Smooth muscle cell (in vitro differentiated cells): ENCODE measurements around the gene HIVEP2. TPM values are rescaled to one million over a fixed set of nuclear protein-coding genes. Genes with fewer than 3 reads are reported as not detected.

Source experiments
- DNase-seq: peaks from one replicate; lab custom pipeline; 2025; ENCODE audit not compliant: unreplicated experiment; lab: John Stamatoyannopoulos, UW
- H2AFZ ChIP-seq: fragments of 200-600 bp; sonication (generic); 2 replicates; pipeline ENCODE4 v1.6.0; 2016; ENCODE audit warnings: antibody characterized with exemption, low read depth, mild to moderate bottlenecking
- H3F3A ChIP-seq: fragments of 200-600 bp; sonication (generic); 2 replicates; pipeline ENCODE4 v1.6.0; 2017; ENCODE audit warnings: antibody characterized with exemption, low read depth
- H3K27ac ChIP-seq: fragments of 200-600 bp; sonication (generic); 2 replicates; pipeline ENCODE4 v1.5.1; 2016; ENCODE audit warnings: low read depth, mild to moderate bottlenecking
- H3K27me3 ChIP-seq: fragments of 200-600 bp; sonication (generic); 2 replicates; pipeline ENCODE4 v1.6.1; 2016; ENCODE audit warnings: low read depth, mild to moderate bottlenecking
- H3K36me3 ChIP-seq: fragments of 200-600 bp; sonication (generic); 2 replicates; pipeline ENCODE4 v1.5.1; 2016; ENCODE audit warnings: low read depth
- H3K4me1 ChIP-seq: fragments of 200-600 bp; sonication (generic); 2 replicates; pipeline ENCODE4 v1.5.1; 2016; ENCODE audit warnings: low read depth
- H3K4me2 ChIP-seq: fragments of 200-600 bp; sonication (generic); 2 replicates; pipeline ENCODE4 v1.6.0; 2016; ENCODE audit warnings: mild to moderate bottlenecking
- H3K4me3 ChIP-seq: fragments of 200-600 bp; sonication (generic); 2 replicates; pipeline ENCODE4 v1.5.1; 2016; ENCODE audit warnings: mild to moderate bottlenecking
- H3K79me2 ChIP-seq: fragments of 200-600 bp; sonication (generic); 2 replicates; pipeline ENCODE4 v1.6.0; 2016; ENCODE audit warnings: low read depth, mild to moderate bottlenecking
- H3K9ac ChIP-seq: fragments of 200-600 bp; sonication (generic); 2 replicates; pipeline ENCODE4 v1.6.0; 2016; ENCODE audit warnings: low read depth
- H3K9me3 ChIP-seq: fragments of 200-600 bp; sonication (generic); replicated peaks from 2 replicates; pipeline ENCODE4 v1.5.1; 2016; ENCODE audit warnings: low read depth
- H4K20me1 ChIP-seq: fragments of 200-600 bp; sonication (generic); 2 replicates; pipeline ENCODE4 v1.6.0; 2016; ENCODE audit warnings: low read depth
- WGBS: methylation state at CpG from one replicate; pipeline ENCODE4 v1.1.7; 2016; ENCODE audit warnings: low lambda C conversion rate; 5-methylcytosine and 5-hydroxymethylcytosine counted together
- polyA plus RNA-seq: library from polyadenylated mRNA; unstranded; fragments of >200 nt; fragmentation: Nextera tagmentation; extraction: Ambion mirVana; gene quantifications from 2 replicates; pipeline ENCODE4 v1.2.1, GENCODE V29; 2016
- total RNA-seq: library from RNA; depleted of rRNA; stranded (reverse); fragments of >200 nt; gene quantifications from 2 replicates; pipeline ENCODE4 v1.2.3, GENCODE V29; 2014
- TF ChIP-seq, protein P1 (sequence below): fragments of 200-600 bp; sonication (generic); IDR thresholded peaks from 2 replicates; pipeline ENCODE4 v1.5.1; 2017; ENCODE audit warnings: borderline replicate concordance, mild to moderate bottlenecking, antibody characterized with exemption; ENCODE audit not compliant: insufficient read depth, poor library complexity, severe bottlenecking

Gene HIVEP2
- total and polyA plus RNA-seq, 2 experiments from 2014 or later = 3.2 to 12.5 TPM

DNA sequence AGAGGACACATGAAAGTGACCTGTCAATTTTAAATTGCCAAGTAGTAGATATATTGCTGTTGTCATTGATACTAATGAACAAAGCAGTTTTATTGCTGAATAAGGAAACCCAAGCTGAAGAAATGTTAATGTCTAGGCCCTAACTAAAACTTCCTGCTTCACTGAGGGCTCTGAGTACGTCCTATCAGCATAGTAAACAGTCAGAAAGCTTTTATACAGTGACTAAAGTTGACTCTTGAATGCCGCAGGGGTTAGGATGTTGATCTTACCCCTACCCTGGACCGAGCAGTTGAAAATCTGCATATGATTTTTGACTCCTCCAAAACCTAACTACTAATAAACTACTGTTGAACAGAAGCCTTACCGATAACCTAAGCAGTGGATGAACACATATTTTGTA is 149.0 kb downstream of the HIVEP2 start:
- H4K20me1 ChIP-seq = peaks cover 28% of the 10 kb centered on the region
- H3K4me3 ChIP-seq = no peak overlapping the region
- no peaks in the 10 kb centered on the region for H3K36me3 ChIP-seq
- H3F3A ChIP-seq = no peaks in the 10 kb centered on the region
- no peak overlapping the region for H3K27ac ChIP-seq
- H3K27me3 ChIP-seq = no peaks in the 10 kb centered on the region
- no peaks in the 10 kb centered on the region for H3K79me2 ChIP-seq
- 89% methylated on average over 4 of the region's 4 CpGs for WGBS
- H3K9me3 ChIP-seq = no peaks in the 10 kb centered on the region
- no peak overlapping the region for H3K9ac ChIP-seq
- no peak for DNase-seq
- H2AFZ ChIP-seq = no peak overlapping the region
- no peaks in the 10 kb centered on the region for H3K4me1 ChIP-seq
- TF ChIP-seq, protein P1, sequence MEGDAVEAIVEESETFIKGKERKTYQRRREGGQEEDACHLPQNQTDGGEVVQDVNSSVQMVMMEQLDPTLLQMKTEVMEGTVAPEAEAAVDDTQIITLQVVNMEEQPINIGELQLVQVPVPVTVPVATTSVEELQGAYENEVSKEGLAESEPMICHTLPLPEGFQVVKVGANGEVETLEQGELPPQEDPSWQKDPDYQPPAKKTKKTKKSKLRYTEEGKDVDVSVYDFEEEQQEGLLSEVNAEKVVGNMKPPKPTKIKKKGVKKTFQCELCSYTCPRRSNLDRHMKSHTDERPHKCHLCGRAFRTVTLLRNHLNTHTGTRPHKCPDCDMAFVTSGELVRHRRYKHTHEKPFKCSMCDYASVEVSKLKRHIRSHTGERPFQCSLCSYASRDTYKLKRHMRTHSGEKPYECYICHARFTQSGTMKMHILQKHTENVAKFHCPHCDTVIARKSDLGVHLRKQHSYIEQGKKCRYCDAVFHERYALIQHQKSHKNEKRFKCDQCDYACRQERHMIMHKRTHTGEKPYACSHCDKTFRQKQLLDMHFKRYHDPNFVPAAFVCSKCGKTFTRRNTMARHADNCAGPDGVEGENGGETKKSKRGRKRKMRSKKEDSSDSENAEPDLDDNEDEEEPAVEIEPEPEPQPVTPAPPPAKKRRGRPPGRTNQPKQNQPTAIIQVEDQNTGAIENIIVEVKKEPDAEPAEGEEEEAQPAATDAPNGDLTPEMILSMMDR = no peak
- no peak overlapping the region for H3K4me2 ChIP-seq

DNA sequence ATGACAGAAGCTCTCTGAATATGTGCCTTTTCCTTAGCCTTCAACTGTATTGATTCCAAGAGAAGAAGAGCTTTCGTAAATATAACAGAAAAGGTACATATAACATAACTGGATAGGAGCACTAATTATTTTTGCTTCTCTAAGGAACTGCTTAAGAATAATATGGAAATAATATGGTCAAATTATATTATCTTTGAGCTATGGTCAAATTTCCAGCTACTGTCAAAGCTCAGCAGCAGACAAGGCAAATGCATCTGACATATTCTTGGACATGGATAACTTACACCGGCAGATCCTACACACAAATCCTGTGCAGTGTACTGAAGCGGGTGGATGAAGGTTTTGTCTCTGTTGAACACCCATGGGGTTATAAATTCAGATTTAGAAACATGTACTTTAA is 150.6 kb downstream of the HIVEP2 start:
- Histone ChIP-seq H3K9me3 (no peaks in the 10 kb centered on the region), H3K4me2 (no peak overlapping the region), H3K9ac (no peak overlapping the region), H3K27me3 (no peaks in the 10 kb centered on the region), H4K20me1 (peaks cover 21% of the 10 kb centered on the region), H3K4me1 (no peaks in the 10 kb centered on the region), H3K36me3 (no peaks in the 10 kb centered on the region), H3K79me2 (no peaks in the 10 kb centered on the region), H3F3A (no peaks in the 10 kb centered on the region), H3K27ac (no peak overlapping the region), H3K4me3 (no peak overlapping the region), H2AFZ (no peak overlapping the region)
- 84% methylated on average over 3 of the region's 3 CpGs for WGBS
- no peak for DNase-seq
- TF ChIP-seq, protein P1 = no peak

DNA sequence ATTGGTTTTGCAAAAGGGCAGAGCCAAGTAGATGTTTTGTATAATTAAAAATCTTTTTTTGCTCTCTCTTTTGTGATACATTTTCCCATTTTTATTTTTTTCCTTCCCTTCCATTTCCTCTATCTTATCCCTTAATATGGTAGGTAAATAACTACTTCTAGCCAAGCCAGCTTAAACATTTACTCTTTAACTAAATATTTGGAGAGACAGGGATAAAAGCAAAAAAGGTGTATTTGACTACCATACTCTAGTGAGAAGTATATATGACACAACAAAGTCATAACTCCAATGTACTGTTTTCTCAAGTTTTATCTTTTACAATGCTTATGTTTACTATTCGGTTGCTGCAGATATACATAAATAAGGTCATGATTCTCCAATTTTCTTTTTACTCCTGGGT is 154.7 kb downstream of the HIVEP2 start:
- Histone ChIP-seq H3K27me3 (no peaks in the 10 kb centered on the region), H4K20me1 (peaks cover 21% of the 10 kb centered on the region), H3F3A (no peaks in the 10 kb centered on the region), H3K36me3 (no peaks in the 10 kb centered on the region), H3K9me3 (no peaks in the 10 kb centered on the region), H3K4me1 (no peaks in the 10 kb centered on the region), H3K79me2 (no peaks in the 10 kb centered on the region), H3K9ac (no peak overlapping the region), H3K4me2 (no peak overlapping the region), H3K27ac (no peak overlapping the region), H2AFZ (no peak overlapping the region), H3K4me3 (no peak overlapping the region)
- 97% methylated on average over 1 of the region's 1 CpG for WGBS
- TF ChIP-seq, protein P1 = no peak
- DNase-seq = no peak

DNA sequence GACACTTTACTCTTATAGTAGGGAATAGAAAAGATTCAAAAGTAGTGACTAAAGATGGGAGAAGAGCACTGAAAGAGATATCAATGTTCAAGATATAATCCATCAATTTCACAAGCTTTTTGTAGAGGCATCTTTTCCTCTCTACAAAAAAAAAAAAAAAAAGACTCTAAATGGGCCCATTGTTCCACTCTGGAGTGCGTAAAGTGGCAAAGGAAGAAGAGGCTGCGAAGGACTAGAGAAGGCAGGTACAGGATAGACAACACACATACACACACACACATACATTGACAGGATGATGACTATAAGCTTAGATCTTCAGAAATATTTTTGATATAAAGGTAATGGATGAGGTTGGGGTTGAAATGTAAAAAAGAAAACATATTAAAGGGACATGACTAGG is 157.6 kb downstream of the HIVEP2 start:
- H4K20me1 ChIP-seq = peaks cover 21% of the 10 kb centered on the region
- no peak overlapping the region for H3K9ac ChIP-seq
- no peaks in the 10 kb centered on the region for H3K4me1 ChIP-seq
- no peak overlapping the region for H3K4me2 ChIP-seq
- TF ChIP-seq, protein P1 = no peak
- no peaks in the 10 kb centered on the region for H3K36me3 ChIP-seq
- no peak overlapping the region for H2AFZ ChIP-seq
- H3K27ac ChIP-seq = no peak overlapping the region
- DNase-seq = no peak
- H3K79me2 ChIP-seq = no peaks in the 10 kb centered on the region
- H3K4me3 ChIP-seq = no peak overlapping the region
- H3F3A ChIP-seq = no peaks in the 10 kb centered on the region
- no peaks in the 10 kb centered on the region for H3K9me3 ChIP-seq
- 95% methylated on average over 2 of the region's 2 CpGs for WGBS
- no peaks in the 10 kb centered on the region for H3K27me3 ChIP-seq
